Breast epithelium (tissue), 3 donors: Measurements from ENCODE around the gene PRPF39.

ENCODE experiments used
- CTCF ChIP-seq, 3 donors: fragments of 450-650 bp; IDR thresholded peaks; one replicate each; pipeline ENCODE4 v1.5.1; 2016 to 2017; ENCODE audit warnings: antibody characterized with exemption in 3 of 3, mild to moderate bottlenecking in 3 of 3, moderate library complexity in 3 of 3
- POLR2A ChIP-seq: fragments of 450-650 bp; IDR thresholded peaks from one replicate; pipeline ENCODE4 v1.6.1; 2016; ENCODE audit warnings: antibody characterized with exemption, mild to moderate bottlenecking, moderate library complexity
- POLR2AphosphoS5 ChIP-seq, 3 donors: sonication (generic); formaldehyde crosslinking; IDR thresholded peaks; one replicate each; pipeline ENCODE4 v1.6.1; 2017; ENCODE audit warnings: antibody characterized with exemption in 3 of 3

GRCh38 chr14:45083976-45084722 is at the start of gene PRPF39:
- TF ChIP-seq CTCF (IDR thresholded peaks at IDR 0.05) (no peak), POLR2A (peak; percentile 71), POLR2AphosphoS5 (IDR thresholded peaks at IDR 0.05) (peak; percentile 93 to 97 (median 95))
